Astrocyte (in vitro differentiated cells and primary cell): ENCODE data around the gene CREB5. TPM values are rescaled to one million over a fixed set of nuclear protein-coding genes. Genes with fewer than 3 reads are reported as not detected.

Source experiments
- DNase-seq: peaks from one replicate; pipeline ENCODE4 v3.0.0-alpha.2; 2010; ENCODE audit warnings: low read depth
- FAIRE-seq: peaks from 2 replicates; lab custom pipeline; 2011; peaks lifted over from hg19 to GRCh38; lab: Jason Lieb, UNC
- H2AFZ ChIP-seq: 2 replicates; pipeline ENCODE4 v1.6.0; 2012; ENCODE audit warnings: low read depth, low read length, inconsistent platforms
- H3K27ac ChIP-seq: 2 replicates; pipeline ENCODE4 v1.5.1; 2011; ENCODE audit warnings: low read depth, low read length, inconsistent platforms
- H3K27me3 ChIP-seq: 2 replicates; pipeline ENCODE4 v1.6.0; 2011; ENCODE audit warnings: low read length, inconsistent platforms; ENCODE audit not compliant: insufficient read depth
- H3K36me3 ChIP-seq: 2 replicates; pipeline ENCODE4 v1.5.1; 2011; ENCODE audit warnings: low read length, inconsistent platforms; ENCODE audit not compliant: insufficient read depth
- H3K4me1 ChIP-seq: 2 replicates; pipeline ENCODE4 v1.5.1; 2011; ENCODE audit warnings: low read length, inconsistent platforms; ENCODE audit not compliant: insufficient read depth
- H3K4me2 ChIP-seq: 2 replicates; pipeline ENCODE4 v1.6.0; 2012; ENCODE audit warnings: low read length, inconsistent platforms
- H3K4me3 ChIP-seq: 2 replicates; pipeline ENCODE4 v1.5.1; 2011; ENCODE audit warnings: low read depth, mild to moderate bottlenecking, low read length, inconsistent platforms; ENCODE audit not compliant: insufficient read depth
- H3K79me2 ChIP-seq: 2 replicates; pipeline ENCODE4 v1.6.0; 2012; ENCODE audit warnings: mild to moderate bottlenecking, low read length, inconsistent platforms; ENCODE audit not compliant: insufficient read depth
- H3K9ac ChIP-seq: 2 replicates; pipeline ENCODE4 v1.6.0; 2012; ENCODE audit warnings: mild to moderate bottlenecking, low read length, inconsistent platforms
- H3K9me3 ChIP-seq: 2 replicates; pipeline ENCODE4 v1.5.1; 2012; ENCODE audit warnings: low read depth, mild to moderate bottlenecking, low read length, inconsistent platforms; ENCODE audit not compliant: insufficient read depth
- H4K20me1 ChIP-seq: 2 replicates; pipeline ENCODE4 v1.6.0; 2012; ENCODE audit warnings: low read length, inconsistent platforms; ENCODE audit not compliant: insufficient read depth
- H3K27ac Mint-ChIP-seq: one replicate; pipeline ENCODE4 v1.8.0; 2021; ENCODE audit warnings: mild to moderate bottlenecking, mixed read lengths; ENCODE audit not compliant: unreplicated experiment
- H3K27me3 Mint-ChIP-seq: one replicate; pipeline ENCODE4 v1.8.0; 2021; ENCODE audit warnings: low read depth, mixed read lengths; ENCODE audit not compliant: unreplicated experiment
- H3K36me3 Mint-ChIP-seq: one replicate; pipeline ENCODE4 v1.8.0; 2021; ENCODE audit warnings: low read depth, mixed read lengths; ENCODE audit not compliant: unreplicated experiment
- H3K4me1 Mint-ChIP-seq: one replicate; pipeline ENCODE4 v1.8.0; 2021; ENCODE audit warnings: low read depth, mixed read lengths; ENCODE audit not compliant: unreplicated experiment
- H3K4me3 Mint-ChIP-seq: one replicate; pipeline ENCODE4 v1.8.0; 2021; ENCODE audit warnings: mild to moderate bottlenecking, moderate library complexity, mixed read lengths; ENCODE audit not compliant: unreplicated experiment
- H3K9me3 Mint-ChIP-seq: one replicate; pipeline ENCODE4 v1.8.0; 2021; ENCODE audit warnings: mild to moderate bottlenecking, mixed read lengths; ENCODE audit not compliant: unreplicated experiment
- CTCF ChIP-seq: IDR thresholded peaks from 2 replicates; pipeline ENCODE4 v1.5.1; 2011; ENCODE audit warnings: low read depth, mild to moderate bottlenecking, inconsistent platforms, low read length, moderate library complexity; ENCODE audit not compliant: insufficient read depth
- EZH2 ChIP-seq: IDR thresholded peaks from 2 replicates; pipeline ENCODE4 v1.6.1; 2012; ENCODE audit warnings: mild to moderate bottlenecking, low read length, inconsistent platforms; ENCODE audit not compliant: insufficient read depth
- total RNA-seq: library from RNA; stranded (reverse); gene quantifications from 2 replicates; pipeline ENCODE4 v1.2.1, GENCODE V29; 2021

Gene CREB5
- total RNA-seq, 1 donor from 2014 or later = 25.4 TPM

GRCh38 chr7:28729281-28729680, 317.0 kb downstream of the CREB5 start:
- FAIRE-seq (no peak), DNase-seq (peak; percentile 39)
- H3K27ac ChIP-seq = no peak overlapping the region
- Mint-ChIP-seq H3K27me3 (no peaks in the 10 kb centered on the region), H3K4me3 (no peak overlapping the region), H3K4me1 (peaks cover 58% of the 10 kb centered on the region), H3K27ac (peak overlapping the region; percentile 47), H3K36me3 (peaks cover 12% of the 10 kb centered on the region), H3K9me3 (peaks cover 2% of the 10 kb centered on the region)
- TF ChIP-seq CTCF = no peak
- TF ChIP-seq EZH2 = no peak
- peak overlapping the region; percentile 7 for H3K4me2 ChIP-seq
- H3K4me1 ChIP-seq = peaks cover 18% of the 10 kb centered on the region
- peaks cover 14% of the 10 kb centered on the region for H3K79me2 ChIP-seq
- peaks cover 46% of the 10 kb centered on the region for H4K20me1 ChIP-seq
- no peaks in the 10 kb centered on the region for H3K36me3 ChIP-seq
- H3K27me3 ChIP-seq = no peaks in the 10 kb centered on the region
- H3K9me3 ChIP-seq = no peaks in the 10 kb centered on the region
- H2AFZ ChIP-seq = no peak overlapping the region
- H3K9ac ChIP-seq = no peak overlapping the region
- no peak overlapping the region for H3K4me3 ChIP-seq

GRCh38 chr7:28729727-28730126, 317.4 kb downstream of the CREB5 start:
- Mint-ChIP-seq H3K4me3 (no peak overlapping the region), H3K36me3 (peaks cover 12% of the 10 kb centered on the region), H3K27me3 (no peaks in the 10 kb centered on the region), H3K4me1 (peaks cover 58% of the 10 kb centered on the region), H3K27ac (peak overlapping the region; percentile 62), H3K9me3 (peaks cover 2% of the 10 kb centered on the region)
- Histone ChIP-seq H3K79me2 (peaks cover 14% of the 10 kb centered on the region), H3K36me3 (no peaks in the 10 kb centered on the region), H3K4me3 (no peak overlapping the region), H4K20me1 (peaks cover 46% of the 10 kb centered on the region), H3K27me3 (no peaks in the 10 kb centered on the region), H3K9ac (no peak overlapping the region), H2AFZ (no peak overlapping the region), H3K4me1 (peaks cover 18% of the 10 kb centered on the region), H3K4me2 (peak overlapping the region; percentile 7), H3K9me3 (no peaks in the 10 kb centered on the region), H3K27ac (no peak overlapping the region)
- FAIRE-seq (no peak), DNase-seq (peak; percentile 58)
- TF ChIP-seq CTCF (no peak), EZH2 (no peak)

DNA sequence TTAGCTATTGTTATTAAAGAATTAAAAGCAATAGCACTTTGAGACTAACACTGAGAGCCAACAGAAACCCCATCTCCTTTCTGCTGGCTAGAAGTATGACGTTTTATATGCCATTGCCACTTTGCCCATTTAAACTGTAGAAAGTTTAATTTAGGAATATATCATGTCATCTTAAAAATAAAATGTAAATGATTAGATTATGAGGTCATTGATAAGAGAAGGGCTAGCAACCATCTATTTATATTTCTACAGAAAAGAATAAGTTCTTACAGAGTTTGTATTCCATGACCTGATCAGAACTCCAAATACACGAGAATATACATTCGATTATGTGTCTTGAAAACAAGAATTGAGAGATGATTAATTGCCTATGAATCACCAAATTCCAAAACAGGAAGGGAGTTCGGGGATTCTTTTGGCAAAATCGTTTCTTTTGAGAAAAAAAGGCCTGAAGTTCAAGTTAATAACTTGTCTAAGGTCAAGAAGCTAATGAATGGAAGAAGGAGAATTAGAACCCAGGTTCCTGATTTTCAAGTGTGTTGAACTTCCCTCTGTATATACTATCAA, 318.9 kb downstream of the CREB5 start:
- Mint-ChIP-seq H3K4me3 (no peak overlapping the region), H3K4me1 (peaks cover 51% of the 10 kb centered on the region), H3K9me3 (peaks cover 2% of the 10 kb centered on the region), H3K27me3 (no peaks in the 10 kb centered on the region), H3K36me3 (peaks cover 12% of the 10 kb centered on the region), H3K27ac (no peak overlapping the region)
- Histone ChIP-seq H2AFZ (no peak overlapping the region), H3K27ac (no peak overlapping the region), H3K9me3 (no peaks in the 10 kb centered on the region), H3K4me3 (no peak overlapping the region), H3K4me1 (peaks cover 18% of the 10 kb centered on the region), H3K36me3 (no peaks in the 10 kb centered on the region), H3K9ac (no peak overlapping the region), H3K27me3 (no peaks in the 10 kb centered on the region), H3K4me2 (peak overlapping the region; percentile 74), H3K79me2 (peaks cover 14% of the 10 kb centered on the region), H4K20me1 (peaks cover 46% of the 10 kb centered on the region)
- no peak for DNase-seq
- TF ChIP-seq EZH2 (no peak), CTCF (no peak)
- FAIRE-seq = peak; percentile 45
